Measurements from ENCODE around the gene KCNA5.

GRCh38 chr12:5014269-5014668, 29.4 kb upstream of the KCNA5 start:
- TF ChIP-seq POLR2A (IDR thresholded peaks at IDR 0.05; ENCODE audit: low read depth, low read length) (no peak), SPI1 (IDR thresholded peaks at IDR 0.05; ENCODE audit: low read depth, low read length) (no peak)

All from GM12891 (cell line).